HG02840 (cell line): Measurements from ENCODE around the gene RIIAD1.
"Not testable (repeated sequence)": the region's sequence is repeated elsewhere in the genome, so short reads cannot be mapped to it uniquely, and the experiment has no call there.

ENCODE experiments used
- ATAC-seq: cut with Tn5 transposase; IDR thresholded peaks from one replicate; pipeline ENCODE4 v1.9.1; 2021; ENCODE audit warnings: mild to moderate bottlenecking, moderate library complexity, moderate number of reproducible peaks; ENCODE audit not compliant: unreplicated experiment, low FRiP score

The RIIAD1 gene

GRCh38 chr1:151729966-151730291 lies 8.6 kb downstream of the RIIAD1 start:
- no peak for ATAC-seq

GRCh38 chr1:151733126-151733525 lies 11.8 kb downstream of the RIIAD1 start:
- no peak for ATAC-seq

- ATAC-seq = not testable (repeated sequence)
Measured at GRCh38 chr1:151733995-151734394, 12.7 kb downstream of the RIIAD1 start.

- ATAC-seq = no peak
Measured at GRCh38 chr1:151737026-151737425, 15.7 kb downstream of the RIIAD1 start.

- ATAC-seq = no peak
Measured at GRCh38 chr1:151737479-151737878, 16.2 kb downstream of the RIIAD1 start.

- ATAC-seq = no peak
Measured at GRCh38 chr1:151739590-151740355, 18.5 kb downstream of the RIIAD1 start.

- no peak for ATAC-seq
Measured at GRCh38 chr1:151741516-151741915, 20.2 kb downstream of the RIIAD1 start.

GRCh38 chr1:151756291-151756690 lies 35.0 kb downstream of the RIIAD1 start:
- no peak for ATAC-seq

- ATAC-seq = no peak
Measured at GRCh38 chr1:151759241-151759640, 37.9 kb downstream of the RIIAD1 start.

- no peak for ATAC-seq
Measured at GRCh38 chr1:151760597-151761385, 39.5 kb downstream of the RIIAD1 start.

- ATAC-seq = no peak
Measured at GRCh38 chr1:151762941-151763921, 41.9 kb downstream of the RIIAD1 start, which contains the start of gene MRPL9. TSS of gene MRPL9 (minus strand) at chr1:151763496. CDS start at chr1:151763479, 17 bp downstream.

GRCh38 chr1:151763990-151764389 lies 42.7 kb downstream of the RIIAD1 start:
- no peak for ATAC-seq

- ATAC-seq = not testable (repeated sequence)
Measured at GRCh38 chr1:151768351-151769066, 47.2 kb downstream of the RIIAD1 start.

GRCh38 chr1:151769270-151769669 lies 47.9 kb downstream of the RIIAD1 start:
- ATAC-seq = not testable (repeated sequence)

GRCh38 chr1:151773702-151774101 lies 52.4 kb downstream of the RIIAD1 start:
- no peak for ATAC-seq

GRCh38 chr1:151774256-151774922 lies 53.1 kb downstream of the RIIAD1 start:
- no peak for ATAC-seq

- no peak for ATAC-seq
Measured at GRCh38 chr1:151775894-151776664, 54.8 kb downstream of the RIIAD1 start.

GRCh38 chr1:151776665-151777062 lies 55.3 kb downstream of the RIIAD1 start:
- ATAC-seq = no peak

GRCh38 chr1:151777317-151777716 lies 56.0 kb downstream of the RIIAD1 start:
- ATAC-seq = no peak
